ENCODE measurements around the gene SPDYE5. TPM values are rescaled to one million over a fixed set of nuclear protein-coding genes. Genes with fewer than 3 reads are reported as not detected.
"Not testable (repeated sequence)": the region's sequence is repeated elsewhere in the genome, so short reads cannot be mapped to it uniquely, and the experiment has no call there.

SPDYE5 gene
- not detected for total RNA-seq

GRCh38 chr7:75492020-75492419 is at the start of gene SPDYE5:
Gene SPDYE5 (plus strand): TSS chr7:75492320. CDS start chr7:75494048, 1,728 bp downstream.
- H3K9me3 ChIP-seq; DNase-seq (ENCODE audit: low spot score in 2 of 2); H3K27ac ChIP-seq; H3K36me3 ChIP-seq; intact Hi-C loops (cut with DNase I; ENCODE audit: low total_unique reads); H3K27me3 ChIP-seq; H3K4me3 ChIP-seq; H3K4me1 ChIP-seq: not testable (repeated sequence)

- intact Hi-C loops (cut with DNase I; ENCODE audit: low total_unique reads); H3K36me3 ChIP-seq; H3K4me1 ChIP-seq; DNase-seq (ENCODE audit: low spot score in 2 of 2); H3K27me3 ChIP-seq; H3K9me3 ChIP-seq: not testable (repeated sequence)
- Histone ChIP-seq H3K4me3 (peak overlapping the region; percentile 51 to 75 (median 58)), H3K27ac (peak overlapping the region; percentile 86 to 90)
These were observed 49.5 kb upstream of the SPDYE5 start for GRCh38 chr7:75442465-75443111.

GRCh38 chr7:75449946-75450345 is 42.2 kb upstream of the SPDYE5 start:
- H3K27me3 ChIP-seq; H3K4me1 ChIP-seq; H3K4me3 ChIP-seq; intact Hi-C loops (cut with DNase I; ENCODE audit: low total_unique reads); H3K9me3 ChIP-seq; H3K36me3 ChIP-seq; H3K27ac ChIP-seq; DNase-seq (ENCODE audit: low spot score in 2 of 2): not testable (repeated sequence)

- H3K27ac ChIP-seq; intact Hi-C loops (cut with DNase I; ENCODE audit: low total_unique reads); H3K4me1 ChIP-seq; DNase-seq (ENCODE audit: low spot score in 2 of 2); H3K36me3 ChIP-seq; H3K27me3 ChIP-seq; H3K9me3 ChIP-seq; H3K4me3 ChIP-seq: not testable (repeated sequence)
- peak in 1 of 3 donors; percentile 9 for TF ChIP-seq CTCF (IDR thresholded peaks at IDR 0.05)
These were observed 39.6 kb upstream of the SPDYE5 start for GRCh38 chr7:75452494-75452955.

- H3K27ac ChIP-seq; H3K4me1 ChIP-seq; H3K27me3 ChIP-seq; H3K4me3 ChIP-seq; intact Hi-C loops (cut with DNase I; ENCODE audit: low total_unique reads); H3K36me3 ChIP-seq; H3K9me3 ChIP-seq; DNase-seq (ENCODE audit: low spot score in 2 of 2): not testable (repeated sequence)
These were observed 35.7 kb upstream of the SPDYE5 start for GRCh38 chr7:75456403-75456802.

- H3K36me3 ChIP-seq; H3K9me3 ChIP-seq; H3K4me1 ChIP-seq; intact Hi-C loops (cut with DNase I; ENCODE audit: low total_unique reads); H3K27ac ChIP-seq; H3K4me3 ChIP-seq; DNase-seq (ENCODE audit: low spot score in 2 of 2); H3K27me3 ChIP-seq: not testable (repeated sequence)
These were observed 34.1 kb upstream of the SPDYE5 start for GRCh38 chr7:75458034-75458433.

- H3K4me1 ChIP-seq; intact Hi-C loops (cut with DNase I; ENCODE audit: low total_unique reads); H3K4me3 ChIP-seq; H3K36me3 ChIP-seq; H3K9me3 ChIP-seq; DNase-seq (ENCODE audit: low spot score in 2 of 2); H3K27ac ChIP-seq; H3K27me3 ChIP-seq: not testable (repeated sequence)
These were observed 31.6 kb upstream of the SPDYE5 start for GRCh38 chr7:75460541-75460940.

- DNase-seq (ENCODE audit: low spot score in 2 of 2); intact Hi-C loops (cut with DNase I; ENCODE audit: low total_unique reads); H3K27me3 ChIP-seq; H3K4me1 ChIP-seq; H3K9me3 ChIP-seq; H3K27ac ChIP-seq; H3K4me3 ChIP-seq; H3K36me3 ChIP-seq: not testable (repeated sequence)
These were observed 22.0 kb upstream of the SPDYE5 start for GRCh38 chr7:75470166-75470565.

- H3K4me1 ChIP-seq; DNase-seq (ENCODE audit: low spot score in 2 of 2); H3K9me3 ChIP-seq; H3K36me3 ChIP-seq; H3K4me3 ChIP-seq; H3K27ac ChIP-seq; intact Hi-C loops (cut with DNase I; ENCODE audit: low total_unique reads); H3K27me3 ChIP-seq: not testable (repeated sequence)
These were observed 14.7 kb upstream of the SPDYE5 start for GRCh38 chr7:75477457-75477856.

GRCh38 chr7:75480313-75480712 is 11.8 kb upstream of the SPDYE5 start:
- H3K27me3 ChIP-seq; DNase-seq (ENCODE audit: low spot score in 2 of 2); H3K4me3 ChIP-seq: not testable (repeated sequence)

GRCh38 chr7:75485355-75485978 is 6.7 kb upstream of the SPDYE5 start:
- DNase-seq (ENCODE audit: low spot score in 2 of 2); intact Hi-C loops (cut with DNase I; ENCODE audit: low total_unique reads); H3K4me1 ChIP-seq; H3K36me3 ChIP-seq; H3K27me3 ChIP-seq; H3K9me3 ChIP-seq: not testable (repeated sequence)
- H3K27ac ChIP-seq = peak overlapping the region; percentile 71 to 94
- peak overlapping the region; percentile 58 to 92 (median 61) for H3K4me3 ChIP-seq

More at GRCh38 chr7:75480313-75480712, 11.8 kb upstream of the SPDYE5 start:
- intact Hi-C loops (cut with DNase I; ENCODE audit: low total_unique reads); H3K4me1 ChIP-seq; H3K9me3 ChIP-seq; H3K36me3 ChIP-seq; H3K27ac ChIP-seq: not testable (repeated sequence)
